K562 (cell line): ENCODE results near the gene PSMD1. TPM values are rescaled to one million over a fixed set of nuclear protein-coding genes. Genes with fewer than 3 reads are reported as not detected.

Source experiments
- ETV1 ChIP-seq: fragments of 450-650 bp; conservative IDR thresholded peaks from 2 replicates; pipeline ENCODE4 v1.6.1; 2016; ENCODE audit warnings: missing genetic modification characterization, control low read depth, low read depth, missing compliant biosample characterization
- FIP1L1 ChIP-seq: fragments of 200-400 bp; formaldehyde crosslinking; IDR thresholded peaks from 2 replicates; pipeline ENCODE4 v1.6.1; 2018; ENCODE audit warnings: mild to moderate bottlenecking, low read depth, low read length; ENCODE audit not compliant: poor library complexity, severe bottlenecking
- JUN ChIP-seq, 2 experiments: sonication (generic) in 1 of 2; formaldehyde crosslinking in 1 of 2; IDR thresholded peaks; 2 replicates each; pipeline versions ENCODE4 v1.6.1 to v1.8.0; 2012 to 2022; ENCODE audit warnings: borderline replicate concordance in 2 of 2, mild to moderate bottlenecking in 2 of 2, improper control_type of control experiment in 1 of 2, low read depth in 1 of 2, low read length in 1 of 2, missing genetic modification reagents in 1 of 2
- LARP7 ChIP-seq: fragments of 450-650 bp; IDR thresholded peaks from 2 replicates; pipeline ENCODE4 v1.6.1; 2016
- RBM34 ChIP-seq: fragments of 200-400 bp; formaldehyde crosslinking; IDR thresholded peaks from 2 replicates; pipeline ENCODE4 v1.6.1; 2018; ENCODE audit warnings: low read length, borderline replicate concordance; ENCODE audit not compliant: insufficient read depth
- SAFB2 ChIP-seq: fragments of 200-400 bp; formaldehyde crosslinking; IDR thresholded peaks from 2 replicates; pipeline ENCODE4 v1.6.1; 2018; ENCODE audit warnings: borderline replicate concordance, low read length, low read depth, moderate library complexity; ENCODE audit not compliant: severe bottlenecking
- ZC3H4 ChIP-seq: sonication (generic); formaldehyde crosslinking; IDR thresholded peaks from 2 replicates; pipeline ENCODE4 v1.9.0; 2021; ENCODE audit warnings: missing genetic modification reagents, borderline replicate concordance
- ZC3H8 ChIP-seq: fragments of 450-650 bp; IDR thresholded peaks from 2 replicates; pipeline ENCODE4 v1.6.1; 2017
- polyA plus RNA-seq, 8 experiments: library from polyadenylated mRNA; depleted of rRNA in 4 of 8; stranded (reverse) in 5 of 8; unstranded in 3 of 8; fragments of >200 nt; fragmentation: Nextera tagmentation in 2 of 8; fragmentation: Illumina TruSeq in 1 of 8; extraction: Ambion mirVana in 2 of 8; extraction: Trizol in 1 of 8; gene quantifications; 2 replicates each; pipeline versions ENCODE4 v1.2.1 to v1.2.3, GENCODE V29; 2011 to 2014; ENCODE audit warnings: inconsistent platforms in 1 of 8, missing spikeins in 1 of 8
- total RNA-seq, 7 experiments: library from RNA; depleted of rRNA in 6 of 7; stranded (reverse); fragments of >200 nt in 6 of 7; fragmentation: Illumina TruSeq in 2 of 7; extraction: Trizol in 2 of 7; gene quantifications; 2 replicates each; pipeline versions ENCODE4 v1.2.1 to v1.2.3, GENCODE V29; 2011 to 2021; ENCODE audit warnings: low replicate concordance in 1 of 7
- TF ChIP-seq, protein P1 (sequence below): fragments of 250-450 bp; sonication (Bioruptor Pico); IDR thresholded peaks from 2 replicates; pipeline ENCODE4 v1.5.0; 2021; ENCODE audit warnings: mild to moderate bottlenecking, moderate library complexity
- TF ChIP-seq, protein P2 (sequence below): fragments of 450-650 bp; IDR thresholded peaks from 2 replicates; pipeline ENCODE4 v1.7.0; 2016; ENCODE audit warnings: borderline replicate concordance

Gene PSMD1
- total and polyA plus RNA-seq, 9 of the 15 experiments (the other 6 are each of a cell fraction or from before 2014, with no cell fraction given): 100 to 257 (median 147) TPM

DNA sequence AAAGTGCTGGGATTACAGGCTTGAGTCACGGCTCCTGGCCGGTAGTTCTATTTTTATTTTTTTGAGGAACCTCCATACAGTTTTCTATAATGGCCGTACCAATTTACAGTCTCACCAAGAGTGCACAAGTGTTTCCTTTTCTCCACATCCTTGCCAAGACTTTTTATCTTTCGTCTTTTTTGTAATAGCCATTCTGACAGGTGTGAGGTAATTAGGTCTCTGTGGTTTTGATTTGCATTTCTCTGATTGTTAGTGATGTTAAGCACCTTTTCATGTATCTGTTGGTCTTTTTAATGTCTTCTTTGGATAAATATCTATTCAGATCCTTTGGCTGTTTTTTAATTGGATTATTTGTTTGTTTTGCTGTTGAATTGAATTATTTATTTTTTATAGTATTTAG is 151.1 kb downstream of the PSMD1 start (continued):
- TF ChIP-seq RBM34 (no peak), ZC3H4 (CRISPR knock-in tag) (no peak), ETV1 (no peak), JUN (IDR thresholded peaks at IDR 0.05; ENCODE audit: borderline replicate concordance, low read depth, low read length) (no peak), JUN (CRISPR knock-in tag; IDR thresholded peaks at IDR 0.05; ENCODE audit: borderline replicate concordance) (no peak), LARP7 (no peak), SAFB2 (no peak), ZC3H8 (no peak), FIP1L1 (no peak)
- TF ChIP-seq, protein P1, sequence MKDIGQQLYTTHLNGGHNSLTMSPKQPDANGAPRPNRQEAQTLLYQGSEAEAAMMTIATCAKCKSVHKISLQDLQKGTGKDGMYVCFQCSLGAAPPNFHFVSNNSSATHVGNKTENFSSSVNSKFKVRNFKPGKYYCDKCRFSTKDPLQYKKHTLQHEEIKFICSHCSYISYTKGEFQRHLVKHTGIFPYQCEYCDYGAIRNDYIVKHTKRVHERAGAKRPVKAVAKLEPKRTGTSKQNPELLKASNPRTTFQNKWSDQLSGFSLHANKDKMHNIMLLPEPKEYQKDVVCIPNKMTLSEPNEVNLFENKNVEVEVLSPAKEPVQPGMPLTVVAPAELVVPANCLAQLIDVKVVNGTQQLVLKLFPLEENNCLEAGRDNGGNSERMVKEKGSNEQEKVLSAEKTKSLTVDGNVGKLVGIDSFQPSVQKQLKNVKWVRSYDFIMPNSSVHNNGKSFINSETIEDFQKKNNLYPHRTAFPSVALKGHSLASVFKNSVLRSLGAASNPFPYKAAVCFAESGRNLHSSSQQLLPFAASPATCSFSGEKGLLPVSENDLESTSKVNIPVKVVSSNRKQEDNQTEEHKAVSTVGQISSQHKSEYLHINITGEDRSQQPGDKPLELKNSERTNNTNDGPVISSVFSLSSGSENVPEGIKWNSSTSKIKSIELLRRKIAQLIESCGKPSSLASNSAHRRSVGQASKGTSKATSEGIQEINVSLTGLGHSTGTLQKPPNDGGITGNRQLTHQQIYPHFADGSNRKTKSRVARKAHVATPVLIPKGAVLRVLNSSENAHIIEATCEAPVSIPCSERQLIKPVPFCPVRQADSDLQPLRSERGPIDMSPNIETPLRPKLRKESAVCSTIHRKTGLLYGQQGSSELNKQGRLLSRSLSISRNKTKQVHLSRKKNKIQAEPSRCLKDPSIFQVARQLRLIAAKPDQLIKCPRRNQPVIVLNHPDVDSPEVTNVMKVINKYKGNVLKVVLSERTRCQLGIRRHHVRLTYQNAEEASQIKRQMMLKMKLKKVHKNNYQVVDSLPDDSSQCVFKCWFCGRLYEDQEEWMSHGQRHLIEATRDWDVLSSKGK (CRISPR knock-in tag): no peak
- TF ChIP-seq, protein P2, sequence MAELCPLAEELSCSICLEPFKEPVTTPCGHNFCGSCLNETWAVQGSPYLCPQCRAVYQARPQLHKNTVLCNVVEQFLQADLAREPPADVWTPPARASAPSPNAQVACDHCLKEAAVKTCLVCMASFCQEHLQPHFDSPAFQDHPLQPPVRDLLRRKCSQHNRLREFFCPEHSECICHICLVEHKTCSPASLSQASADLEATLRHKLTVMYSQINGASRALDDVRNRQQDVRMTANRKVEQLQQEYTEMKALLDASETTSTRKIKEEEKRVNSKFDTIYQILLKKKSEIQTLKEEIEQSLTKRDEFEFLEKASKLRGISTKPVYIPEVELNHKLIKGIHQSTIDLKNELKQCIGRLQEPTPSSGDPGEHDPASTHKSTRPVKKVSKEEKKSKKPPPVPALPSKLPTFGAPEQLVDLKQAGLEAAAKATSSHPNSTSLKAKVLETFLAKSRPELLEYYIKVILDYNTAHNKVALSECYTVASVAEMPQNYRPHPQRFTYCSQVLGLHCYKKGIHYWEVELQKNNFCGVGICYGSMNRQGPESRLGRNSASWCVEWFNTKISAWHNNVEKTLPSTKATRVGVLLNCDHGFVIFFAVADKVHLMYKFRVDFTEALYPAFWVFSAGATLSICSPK: no peak
